Measurements from ENCODE around the gene RGS17. TPM values are rescaled to one million over a fixed set of nuclear protein-coding genes. Genes with fewer than 3 reads are reported as not detected.

Gene RGS17
- total RNA-seq, 1 donor from 2014 or later: 0.26 TPM

- intact Hi-C loops (cut with DNase I): no loop called here
- no peak overlapping the region for H3K4me3 ChIP-seq
- no peak for ATAC-seq
Observed at GRCh38 chr6:152978058-152978457, 153.0 kb downstream of the RGS17 start.

GRCh38 chr6:152977556-152977955 lies 153.5 kb downstream of the RGS17 start:
- ATAC-seq: no peak
- intact Hi-C loops (cut with DNase I): no loop called here

More at GRCh38 chr6:152978058-152978457, 153.0 kb downstream of the RGS17 start:
- no peak for TF ChIP-seq CTCF (IDR thresholded peaks at IDR 0.05)
- Histone ChIP-seq H3K27me3 (no peaks in the 10 kb centered on the region), H3K9me3 (no peaks in the 10 kb centered on the region), H3K4me1 (peaks cover 17% of the 10 kb centered on the region), H3K27ac (no peak overlapping the region), H3K36me3 (peaks cover under 1% of the 10 kb centered on the region)
- no peak for DNase-seq

GRCh38 chr6:152976749-152977148 lies 154.3 kb downstream of the RGS17 start:
- Histone ChIP-seq H3K9me3 (no peaks in the 10 kb centered on the region), H3K27ac (no peak overlapping the region), H3K27me3 (no peaks in the 10 kb centered on the region), H3K4me3 (no peak overlapping the region), H3K36me3 (peaks cover 13% of the 10 kb centered on the region), H3K4me1 (peaks cover 8% of the 10 kb centered on the region)
- ATAC-seq (no peak), DNase-seq (no peak)
- TF ChIP-seq CTCF (IDR thresholded peaks at IDR 0.05): no peak
- intact Hi-C loops (cut with DNase I): no loop called here

More at GRCh38 chr6:152977556-152977955, 153.5 kb downstream of the RGS17 start:
- Histone ChIP-seq H3K4me3 (no peak overlapping the region), H3K9me3 (no peaks in the 10 kb centered on the region), H3K4me1 (peaks cover 16% of the 10 kb centered on the region), H3K27me3 (no peaks in the 10 kb centered on the region), H3K27ac (no peak overlapping the region), H3K36me3 (peaks cover 5% of the 10 kb centered on the region)
- no peak for TF ChIP-seq CTCF (IDR thresholded peaks at IDR 0.05)
- no peak for DNase-seq

GRCh38 chr6:152975204-152975915 lies 155.7 kb downstream of the RGS17 start:
- no peaks in the 10 kb centered on the region for H3K9me3 ChIP-seq
- DNase-seq: no peak
- H3K27me3 ChIP-seq: no peaks in the 10 kb centered on the region
- H3K4me3 ChIP-seq: no peak overlapping the region
- H3K36me3 ChIP-seq: peaks cover 27% of the 10 kb centered on the region
- ATAC-seq: peak; percentile 92
- peaks cover 6% of the 10 kb centered on the region for H3K4me1 ChIP-seq
- no peak for TF ChIP-seq CTCF (IDR thresholded peaks at IDR 0.05)
- intact Hi-C loops (cut with DNase I): no loop called here
- no peak overlapping the region for H3K27ac ChIP-seq

GRCh38 chr6:152973916-152974315 lies 157.2 kb downstream of the RGS17 start:
- no peak for DNase-seq
- peaks cover 6% of the 10 kb centered on the region for H3K4me1 ChIP-seq
- intact Hi-C loops (cut with DNase I): no loop called here

More at GRCh38 chr6:152973916-152974315, 157.2 kb downstream of the RGS17 start:
- Histone ChIP-seq H3K36me3 (peaks cover 33% of the 10 kb centered on the region), H3K27me3 (no peaks in the 10 kb centered on the region), H3K4me3 (no peak overlapping the region), H3K27ac (no peak overlapping the region), H3K9me3 (no peaks in the 10 kb centered on the region)
- no peak for TF ChIP-seq CTCF (IDR thresholded peaks at IDR 0.05)
- ATAC-seq: no peak
